ENCODE measurements around the gene SPDYE2B.
"Not testable (repeated sequence)": the region's sequence is repeated elsewhere in the genome, so short reads cannot be mapped to it uniquely, and the experiment has no call there.

The SPDYE2B gene

GRCh38 chr7:102643404-102643803, 6.7 kb upstream of the SPDYE2B start:
- not testable (repeated sequence) for DNase-seq

DNA sequence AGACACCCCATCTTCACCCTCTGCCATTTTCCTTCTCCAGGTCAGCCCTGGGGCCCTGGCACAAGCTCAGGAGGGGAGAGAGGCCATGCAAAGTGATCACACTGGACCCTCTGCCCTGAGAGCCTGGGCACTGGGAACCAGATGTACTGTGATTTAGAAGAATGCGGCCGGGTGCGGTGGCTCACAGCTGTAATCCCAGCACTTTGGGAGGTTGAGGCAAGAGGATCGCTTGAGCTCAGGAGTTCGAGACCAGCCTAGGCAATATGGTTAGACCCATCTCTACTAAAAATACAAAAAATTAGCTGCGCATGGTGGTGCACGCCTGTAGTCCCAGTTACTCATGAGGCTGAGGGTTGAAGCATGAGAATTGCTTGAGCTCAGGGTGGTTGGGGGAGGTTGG, 2.3 kb upstream of the SPDYE2B start:
- DNase-seq, result not testable (repeated sequence)

DNA sequence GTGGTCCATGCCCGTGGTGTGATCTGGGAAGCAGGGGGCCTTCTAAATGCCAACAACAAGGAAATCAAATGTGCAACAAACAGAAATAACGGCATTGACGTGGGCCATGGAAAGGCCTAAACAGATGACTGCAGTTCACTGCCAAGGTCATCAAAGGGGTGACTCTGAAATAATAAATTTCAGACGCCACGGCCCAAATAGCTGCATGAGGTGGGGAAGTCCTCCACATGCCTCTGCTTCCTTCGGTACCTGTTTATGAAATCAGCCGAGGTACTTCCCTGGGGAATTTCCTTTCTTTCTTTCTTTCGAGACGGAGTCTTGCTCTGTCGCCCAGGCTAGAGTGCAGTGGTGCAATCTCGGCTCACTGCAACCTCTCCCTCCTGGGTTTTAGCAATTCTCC, 14.6 kb downstream of the SPDYE2B start:
- DNase-seq, result not testable (repeated sequence)

DNA sequence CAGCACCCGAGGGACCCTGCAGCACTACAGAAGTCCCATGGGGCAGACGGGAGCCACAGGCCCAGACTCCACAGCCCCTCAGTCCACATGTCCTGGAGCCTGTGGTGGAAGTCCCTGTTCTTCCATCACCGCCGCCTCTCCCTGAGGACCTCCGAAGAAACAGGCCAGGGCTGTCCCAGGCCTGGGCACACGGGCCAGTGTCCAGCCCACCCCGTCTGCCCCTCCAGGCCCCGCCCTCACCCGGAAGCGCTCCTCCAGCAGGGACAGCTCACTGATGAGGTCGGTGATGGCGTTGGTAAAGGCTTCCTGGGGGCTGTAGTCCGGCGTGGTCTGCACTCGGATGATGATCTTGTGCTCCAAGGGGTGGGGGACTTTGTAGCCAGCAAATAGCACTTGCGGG, 16.7 kb downstream of the SPDYE2B start:
- not testable (repeated sequence) for DNase-seq

DNA sequence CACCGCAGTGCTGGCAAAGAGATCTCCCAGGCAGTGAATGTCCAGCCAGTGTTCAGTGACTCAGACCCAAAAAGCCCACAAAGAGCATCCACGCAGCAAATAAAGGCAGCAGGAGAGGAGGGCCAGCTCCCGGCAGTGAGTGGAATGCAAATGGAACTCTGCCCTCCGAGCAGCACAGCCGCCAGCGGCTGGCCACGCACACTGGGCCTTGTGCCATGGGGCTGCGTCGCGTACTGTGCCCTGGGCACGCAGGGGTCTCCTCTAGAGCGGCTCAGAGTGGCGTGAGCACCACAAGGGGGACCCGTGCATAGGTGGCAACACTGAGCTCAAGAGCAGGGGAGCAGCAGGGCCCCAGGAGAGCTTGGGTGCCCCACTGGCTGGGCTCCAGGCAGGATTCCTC, 17.4 kb downstream of the SPDYE2B start:
- not testable (repeated sequence) for DNase-seq

GRCh38 chr7:102671166-102671955, 21.2 kb downstream of the SPDYE2B start, which contains the start of gene POLR2J2:
POLR2J2 (minus strand) TSS chr7:102671663; CDS start chr7:102671601, 62 bp downstream.
- DNase-seq, result not testable (repeated sequence)

DNA sequence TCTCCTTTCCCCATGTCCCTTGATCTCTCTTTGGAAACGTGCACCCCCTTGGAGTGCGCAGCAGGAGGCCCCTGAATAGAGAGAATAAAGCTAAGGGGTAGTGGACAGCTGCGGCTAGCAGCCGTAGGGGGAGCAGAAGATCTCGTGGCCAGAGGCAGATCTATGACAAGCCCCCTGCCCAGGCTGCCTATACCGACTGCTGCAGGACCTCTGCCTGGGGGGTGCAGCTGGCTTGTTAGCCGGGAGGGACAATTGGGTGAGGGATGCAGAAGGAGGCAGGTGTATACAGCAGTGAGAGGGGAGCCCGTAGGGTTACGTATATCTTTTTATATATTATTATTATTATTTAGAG, 21.8 kb downstream of the SPDYE2B start:
- DNase-seq, result not testable (repeated sequence)

DNA sequence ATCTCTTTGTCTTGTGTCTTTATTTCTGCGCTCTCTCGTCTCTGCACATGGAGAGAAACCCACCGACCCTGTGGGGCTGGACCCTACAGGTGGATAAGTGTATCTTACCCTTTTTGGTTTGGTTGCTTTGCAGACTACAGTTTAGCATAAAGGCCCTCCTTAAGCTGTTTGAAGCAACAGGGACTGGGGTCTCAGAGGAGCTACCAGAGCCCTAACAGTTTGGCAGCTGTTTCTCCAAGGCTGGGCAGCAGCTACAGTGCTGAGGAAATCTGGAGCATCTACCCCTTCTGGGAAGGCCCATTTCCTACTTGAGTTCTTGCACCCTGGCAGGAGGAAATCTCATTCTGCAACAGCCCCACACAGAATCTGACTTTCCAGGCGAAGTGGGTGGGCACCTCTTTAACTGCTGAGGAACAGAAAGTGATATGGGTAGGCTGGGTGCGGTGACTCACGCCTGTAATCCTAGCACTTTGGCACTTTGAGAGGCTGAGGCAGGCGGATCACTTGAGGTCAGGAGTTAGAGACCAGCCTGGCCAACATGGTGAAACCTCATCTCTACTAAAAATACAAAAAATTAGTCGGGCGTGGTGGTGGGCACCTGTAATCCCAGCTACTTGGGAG, 23.4 kb downstream of the SPDYE2B start:
- not testable (repeated sequence) for DNase-seq

GRCh38 chr7:102675545-102675944, 25.4 kb downstream of the SPDYE2B start:
- DNase-seq, result not testable (repeated sequence)

DNA sequence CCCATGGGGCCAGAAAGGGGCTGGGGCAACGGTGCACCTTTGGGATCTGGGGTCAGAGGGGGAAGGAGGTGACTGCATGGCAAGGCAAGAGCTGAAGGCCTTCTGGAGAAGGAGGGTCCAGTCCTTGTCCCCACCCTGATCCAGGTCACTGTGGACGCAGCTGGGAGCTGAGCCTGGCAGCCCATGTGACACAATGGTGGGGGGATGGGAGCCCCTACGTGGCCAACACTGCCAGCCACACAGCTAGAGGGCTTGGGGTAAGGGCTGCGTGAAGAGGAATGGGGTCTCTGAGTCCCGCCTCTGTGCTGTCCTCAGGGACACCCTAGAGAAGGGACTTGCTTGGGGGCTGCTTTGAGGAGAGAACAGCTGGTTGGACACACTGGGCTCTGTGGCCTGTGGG, 30.7 kb downstream of the SPDYE2B start:
- not testable (repeated sequence) for DNase-seq

DNA sequence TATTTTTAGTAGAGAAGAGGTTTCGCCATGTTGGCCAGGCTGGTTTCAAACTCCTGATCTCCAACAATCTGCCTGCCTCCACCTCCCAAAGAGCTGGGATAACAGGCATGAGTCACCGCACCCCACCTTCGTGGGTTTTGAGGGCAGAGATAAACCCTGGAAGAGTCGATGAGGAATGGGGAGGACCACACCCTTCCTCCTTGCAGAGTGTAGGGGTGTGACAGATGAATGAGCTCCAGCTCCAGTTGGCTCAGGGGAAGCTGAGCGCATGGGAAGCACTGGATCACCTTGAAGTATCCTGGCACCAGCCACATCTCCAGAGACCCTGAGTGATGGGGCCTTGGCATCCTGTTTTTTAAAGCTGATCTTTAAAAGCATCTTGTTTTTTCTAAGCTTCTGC, 32.4 kb downstream of the SPDYE2B start:
- not testable (repeated sequence) for DNase-seq

GRCh38 chr7:102688299-102689036, 38.3 kb downstream of the SPDYE2B start:
- not testable (repeated sequence) for DNase-seq

- not testable (repeated sequence) for DNase-seq
These were observed 39.5 kb downstream of the SPDYE2B start for GRCh38 chr7:102689436-102690282.

- not testable (repeated sequence) for DNase-seq
These were observed 40.5 kb downstream of the SPDYE2B start for GRCh38 chr7:102690602-102691001.

- not testable (repeated sequence) for DNase-seq
These were observed 43.9 kb downstream of the SPDYE2B start for GRCh38 chr7:102694008-102694407.

- not testable (repeated sequence) for DNase-seq
These were observed 45.0 kb downstream of the SPDYE2B start for GRCh38 chr7:102695033-102695552.

DNA sequence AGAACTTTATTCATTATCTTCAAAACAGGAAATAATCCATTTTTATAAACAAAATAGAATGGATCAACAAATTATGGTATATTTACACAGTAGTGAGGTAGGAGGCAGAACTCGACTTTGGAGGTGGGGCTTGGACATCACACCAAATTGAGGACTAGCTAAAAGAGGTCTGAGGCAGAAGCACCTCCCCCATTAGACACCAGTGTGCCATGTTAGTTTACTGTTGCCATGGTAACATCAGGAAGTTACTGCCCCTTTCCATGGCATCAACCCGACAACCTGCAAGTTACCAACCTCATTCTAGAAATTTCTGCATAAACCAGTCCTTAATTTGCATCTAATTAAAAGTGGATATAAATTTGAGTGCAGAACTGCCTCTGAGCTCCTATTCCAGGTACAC, 45.9 kb downstream of the SPDYE2B start:
- not testable (repeated sequence) for DNase-seq

DNA sequence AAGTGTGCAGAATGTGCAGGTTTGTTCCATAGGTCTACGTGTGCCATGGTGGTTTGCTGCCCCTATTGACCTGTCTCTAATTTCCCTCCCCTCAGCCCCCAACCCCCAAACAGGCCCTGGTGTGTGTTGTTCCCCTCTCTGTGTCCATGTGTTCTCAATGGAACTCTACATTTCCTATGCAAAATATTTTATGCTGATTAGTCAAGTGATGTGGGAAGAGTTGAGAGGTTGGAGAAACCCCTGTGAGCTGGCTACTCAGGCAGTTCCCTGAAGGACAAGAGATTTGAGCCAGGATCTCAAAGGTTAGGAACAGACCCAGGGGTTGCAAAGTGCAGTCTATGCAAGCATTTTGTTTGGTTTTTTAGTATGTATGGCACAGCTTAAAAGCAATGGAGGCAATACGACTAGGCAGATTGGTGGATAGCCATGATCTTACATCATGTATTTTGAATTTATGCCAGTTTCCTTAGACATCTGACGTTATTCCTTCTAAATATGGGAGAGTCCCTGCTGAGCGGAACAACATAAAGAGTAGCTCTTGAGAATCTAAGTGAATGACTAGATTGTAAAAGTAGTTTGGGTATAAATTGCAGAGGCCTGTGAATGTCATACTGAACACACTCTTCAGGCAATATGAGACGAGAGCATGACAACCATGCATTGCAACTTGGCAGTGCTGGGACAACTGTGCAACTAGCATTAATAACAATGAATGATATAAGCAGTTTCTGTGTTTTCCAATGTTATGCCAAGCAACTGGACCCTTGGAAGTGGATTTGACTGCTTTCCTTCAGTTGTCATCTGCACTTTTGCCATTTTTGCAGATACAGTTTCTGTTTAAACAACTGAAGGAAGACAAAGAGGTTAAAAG, 47.8 kb downstream of the SPDYE2B start:
- not testable (repeated sequence) for DNase-seq

- not testable (repeated sequence) for DNase-seq
These were observed 49.0 kb downstream of the SPDYE2B start for GRCh38 chr7:102698962-102699750.

All from activated CD4-positive, alpha-beta T cell treated with anti-CD3 and anti-CD28 coated beads, Interleukin-10, Interleukin-2, amounts not matched to agents 100 ng/mL and 50 ng/mL, durations not matched to agents 16 hours and 8 hours (primary cell).